HG03045 (cell line): ENCODE data around the gene SPATA31D4.
"Not testable (repeated sequence)": the region's sequence is repeated elsewhere in the genome, so short reads cannot be mapped to it uniquely, and the experiment has no call there.

Experiments
- ATAC-seq: cut with Tn5 transposase; IDR thresholded peaks from one replicate; pipeline ENCODE4 v1.9.1; 2021; ENCODE audit warnings: mild to moderate bottlenecking, moderate library complexity; ENCODE audit not compliant: unreplicated experiment

The SPATA31D4 gene

GRCh38 chr9:81928305-81928704 lies at the start of gene SPATA31D4:
Gene SPATA31D4, plus strand, starts transcription at chr9:81928428. Its CDS starts 86 bp downstream, at chr9:81928514.
- not testable (repeated sequence) for ATAC-seq

- ATAC-seq, result no peak
Measured at GRCh38 chr9:81878530-81878929, 49.7 kb upstream of the SPATA31D4 start.

GRCh38 chr9:81879501-81879916 lies 48.7 kb upstream of the SPATA31D4 start:
- no peak for ATAC-seq

GRCh38 chr9:81885602-81886001 lies 42.6 kb upstream of the SPATA31D4 start:
- ATAC-seq, result no peak

GRCh38 chr9:81886665-81887064 lies 41.6 kb upstream of the SPATA31D4 start:
- no peak for ATAC-seq

GRCh38 chr9:81890104-81890503 lies 38.1 kb upstream of the SPATA31D4 start:
- ATAC-seq, result no peak

- ATAC-seq, result no peak
Measured at GRCh38 chr9:81892440-81892839, 35.8 kb upstream of the SPATA31D4 start.

- ATAC-seq, result no peak
Measured at GRCh38 chr9:81893929-81894328, 34.3 kb upstream of the SPATA31D4 start.

GRCh38 chr9:81894891-81895290 lies 33.3 kb upstream of the SPATA31D4 start:
- no peak for ATAC-seq

GRCh38 chr9:81896070-81896469 lies 32.2 kb upstream of the SPATA31D4 start:
- no peak for ATAC-seq

- ATAC-seq, result no peak
Measured at GRCh38 chr9:81898851-81899250, 29.4 kb upstream of the SPATA31D4 start.

- no peak for ATAC-seq
Measured at GRCh38 chr9:81902196-81902595, 26.0 kb upstream of the SPATA31D4 start.

GRCh38 chr9:81902626-81903025 lies 25.6 kb upstream of the SPATA31D4 start:
- ATAC-seq, result no peak

GRCh38 chr9:81906671-81907070 lies 21.6 kb upstream of the SPATA31D4 start:
- ATAC-seq, result no peak

- no peak for ATAC-seq
Measured at GRCh38 chr9:81912135-81912534, 16.1 kb upstream of the SPATA31D4 start.

GRCh38 chr9:81915801-81916505 lies 12.3 kb upstream of the SPATA31D4 start:
- ATAC-seq, result no peak

GRCh38 chr9:81918507-81918906 lies 9.7 kb upstream of the SPATA31D4 start:
- not testable (repeated sequence) for ATAC-seq

- ATAC-seq, result not testable (repeated sequence)
Measured at GRCh38 chr9:81930147-81930546, 1.9 kb downstream of the SPATA31D4 start.

- ATAC-seq, result not testable (repeated sequence)
Measured at GRCh38 chr9:81933547-81933946, 5.3 kb downstream of the SPATA31D4 start.

- ATAC-seq, result not testable (repeated sequence)
Measured at GRCh38 chr9:81943393-81943792, 15.2 kb downstream of the SPATA31D4 start, which contains the start of gene SPATA31D3. Gene SPATA31D3, plus strand, starts transcription at chr9:81943500. Its CDS starts 86 bp downstream, at chr9:81943586.

- not testable (repeated sequence) for ATAC-seq
Measured at GRCh38 chr9:81948650-81949049, 20.4 kb downstream of the SPATA31D4 start.

- no peak for ATAC-seq
Measured at GRCh38 chr9:81953096-81953495, 24.9 kb downstream of the SPATA31D4 start.

GRCh38 chr9:81955625-81956024 lies 27.4 kb downstream of the SPATA31D4 start:
- no peak for ATAC-seq
